DOHH2 (cell line): ENCODE data around the gene PITPNC1.

Experiments
- H3F3A ChIP-seq: fragments of 200-600 bp; sonication (generic), shearing (Covaris generic); 2 replicates; pipeline ENCODE4 v1.6.0; 2016; ENCODE audit warnings: antibody characterized with exemption, mild to moderate bottlenecking; ENCODE audit not compliant: control insufficient read depth, insufficient read depth
- H3K27ac ChIP-seq: fragments of 200-600 bp; sonication (generic); 2 replicates; pipeline ENCODE4 v1.5.1; 2014; ENCODE audit warnings: low read depth, mild to moderate bottlenecking, low read length, moderate library complexity
- H3K27me3 ChIP-seq: fragments of 200-600 bp; sonication (generic); 2 replicates; pipeline ENCODE4 v1.6.1; 2014; ENCODE audit warnings: mild to moderate bottlenecking, low read length, mixed read lengths; ENCODE audit not compliant: control insufficient read depth
- H3K36me3 ChIP-seq: fragments of 200-600 bp; sonication (generic); 2 replicates; pipeline ENCODE4 v1.6.1; 2014; ENCODE audit warnings: mild to moderate bottlenecking, low read length, moderate library complexity, mixed read lengths; ENCODE audit not compliant: control insufficient read depth
- H3K4me1 ChIP-seq: fragments of 200-600 bp; sonication (generic); 2 replicates; pipeline ENCODE4 v1.6.1; 2014; ENCODE audit warnings: mild to moderate bottlenecking, low read length, mixed read lengths; ENCODE audit not compliant: control insufficient read depth
- H3K4me2 ChIP-seq: fragments of 200-600 bp; sonication (generic); 2 replicates; pipeline ENCODE4 v1.6.0; 2014; ENCODE audit warnings: mild to moderate bottlenecking, low read length, moderate library complexity
- H3K4me3 ChIP-seq: fragments of 200-600 bp; sonication (generic); 2 replicates; pipeline ENCODE4 v1.5.1; 2014; ENCODE audit warnings: mild to moderate bottlenecking, low read length, mixed read lengths
- H3K79me2 ChIP-seq: fragments of 200-600 bp; sonication (generic); 2 replicates; pipeline ENCODE4 v1.6.1; 2014; ENCODE audit warnings: mild to moderate bottlenecking, low read length, mixed read lengths; ENCODE audit not compliant: control insufficient read depth
- H3K9me2 ChIP-seq: fragments of 200-600 bp; sonication (generic); replicated peaks from 2 replicates; pipeline ENCODE4 v1.6.1; 2014; ENCODE audit warnings: mild to moderate bottlenecking, low read length, mixed read lengths; ENCODE audit not compliant: control insufficient read depth
- H3K9me3 ChIP-seq: fragments of 200-600 bp; sonication (generic); 2 replicates; pipeline ENCODE4 v1.6.1; 2014; ENCODE audit warnings: antibody characterized with exemption, low read length, mixed read lengths; ENCODE audit not compliant: control insufficient read depth, insufficient read depth
- H4K20me1 ChIP-seq: fragments of 200-600 bp; sonication (generic); 2 replicates; pipeline ENCODE4 v1.6.0; 2014; ENCODE audit warnings: low read depth, mild to moderate bottlenecking, antibody characterized with exemption, low read length, moderate library complexity; ENCODE audit not compliant: control insufficient read depth, insufficient read depth
- EZH2phosphoT487 ChIP-seq: fragments of 200-600 bp; sonication (generic); IDR thresholded peaks from 2 replicates; pipeline ENCODE4 v1.6.1; 2017; ENCODE audit warnings: borderline replicate concordance, mild to moderate bottlenecking, antibody characterized with exemption, low read length, moderate library complexity, mixed read lengths
- TF ChIP-seq, protein P1 (sequence below): fragments of 200-600 bp; sonication (generic); IDR thresholded peaks from one replicate; pipeline ENCODE4 v1.5.1; 2014; ENCODE audit warnings: antibody characterized with exemption, mild to moderate bottlenecking, low read depth, low read length; ENCODE audit not compliant: poor library complexity, severe bottlenecking

PITPNC1 gene

GRCh38 chr17:67438667-67439066, 61.6 kb downstream of the PITPNC1 start:
- H3K27ac ChIP-seq: no peak overlapping the region
- H3K4me1 ChIP-seq: peaks cover 55% of the 10 kb centered on the region
- peaks cover 4% of the 10 kb centered on the region for H3K79me2 ChIP-seq
- no peak for TF ChIP-seq EZH2phosphoT487
- TF ChIP-seq, protein P1, sequence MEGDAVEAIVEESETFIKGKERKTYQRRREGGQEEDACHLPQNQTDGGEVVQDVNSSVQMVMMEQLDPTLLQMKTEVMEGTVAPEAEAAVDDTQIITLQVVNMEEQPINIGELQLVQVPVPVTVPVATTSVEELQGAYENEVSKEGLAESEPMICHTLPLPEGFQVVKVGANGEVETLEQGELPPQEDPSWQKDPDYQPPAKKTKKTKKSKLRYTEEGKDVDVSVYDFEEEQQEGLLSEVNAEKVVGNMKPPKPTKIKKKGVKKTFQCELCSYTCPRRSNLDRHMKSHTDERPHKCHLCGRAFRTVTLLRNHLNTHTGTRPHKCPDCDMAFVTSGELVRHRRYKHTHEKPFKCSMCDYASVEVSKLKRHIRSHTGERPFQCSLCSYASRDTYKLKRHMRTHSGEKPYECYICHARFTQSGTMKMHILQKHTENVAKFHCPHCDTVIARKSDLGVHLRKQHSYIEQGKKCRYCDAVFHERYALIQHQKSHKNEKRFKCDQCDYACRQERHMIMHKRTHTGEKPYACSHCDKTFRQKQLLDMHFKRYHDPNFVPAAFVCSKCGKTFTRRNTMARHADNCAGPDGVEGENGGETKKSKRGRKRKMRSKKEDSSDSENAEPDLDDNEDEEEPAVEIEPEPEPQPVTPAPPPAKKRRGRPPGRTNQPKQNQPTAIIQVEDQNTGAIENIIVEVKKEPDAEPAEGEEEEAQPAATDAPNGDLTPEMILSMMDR: no peak
- peak overlapping the region; percentile 25; the same call in 1 of the 2 replicates for H3K4me2 ChIP-seq
- peaks cover 7% of the 10 kb centered on the region; the same call in 1 of the 2 replicates for H3F3A ChIP-seq
- no peak overlapping the region for H3K4me3 ChIP-seq
- no peaks in the 10 kb centered on the region for H3K36me3 ChIP-seq
- no peaks in the 10 kb centered on the region for H3K9me2 ChIP-seq
- H3K9me3 ChIP-seq: no peaks in the 10 kb centered on the region
- no peaks in the 10 kb centered on the region for H4K20me1 ChIP-seq
- no peaks in the 10 kb centered on the region for H3K27me3 ChIP-seq

DNA sequence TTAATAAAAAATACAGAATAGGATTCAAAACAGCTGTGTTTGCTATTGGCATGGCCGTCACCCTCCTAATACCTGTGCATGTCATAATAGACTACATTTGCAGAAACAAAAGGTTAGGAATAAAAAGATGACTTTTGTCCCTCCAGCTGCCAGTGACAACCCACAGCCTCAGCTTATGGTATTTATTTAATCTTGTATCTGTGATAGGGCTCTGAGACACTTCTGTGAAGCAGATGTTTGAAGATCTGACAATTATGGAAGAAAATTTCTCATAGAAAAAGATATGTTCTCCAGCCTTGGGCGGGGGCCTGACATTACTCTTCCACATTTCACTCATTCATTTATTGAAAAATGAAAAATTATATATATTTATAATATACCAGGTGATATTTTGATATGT, 62.2 kb downstream of the PITPNC1 start:
- H3K4me1 ChIP-seq: peaks cover 50% of the 10 kb centered on the region
- H3F3A ChIP-seq: peaks cover 7% of the 10 kb centered on the region; the same call in 1 of the 2 replicates
- H3K27me3 ChIP-seq: no peaks in the 10 kb centered on the region
- no peaks in the 10 kb centered on the region for H3K9me2 ChIP-seq
- H4K20me1 ChIP-seq: no peaks in the 10 kb centered on the region
- 0 out of 2 replicates have a peak overlapping the region, but pooled peaks have one; percentile 7 for H3K4me2 ChIP-seq
- no peaks in the 10 kb centered on the region for H3K36me3 ChIP-seq
- H3K4me3 ChIP-seq: no peak overlapping the region
- no peaks in the 10 kb centered on the region for H3K9me3 ChIP-seq
- TF ChIP-seq EZH2phosphoT487: no peak
- TF ChIP-seq, protein P1: no peak
- H3K79me2 ChIP-seq: peaks cover 4% of the 10 kb centered on the region
- H3K27ac ChIP-seq: no peak overlapping the region

DNA sequence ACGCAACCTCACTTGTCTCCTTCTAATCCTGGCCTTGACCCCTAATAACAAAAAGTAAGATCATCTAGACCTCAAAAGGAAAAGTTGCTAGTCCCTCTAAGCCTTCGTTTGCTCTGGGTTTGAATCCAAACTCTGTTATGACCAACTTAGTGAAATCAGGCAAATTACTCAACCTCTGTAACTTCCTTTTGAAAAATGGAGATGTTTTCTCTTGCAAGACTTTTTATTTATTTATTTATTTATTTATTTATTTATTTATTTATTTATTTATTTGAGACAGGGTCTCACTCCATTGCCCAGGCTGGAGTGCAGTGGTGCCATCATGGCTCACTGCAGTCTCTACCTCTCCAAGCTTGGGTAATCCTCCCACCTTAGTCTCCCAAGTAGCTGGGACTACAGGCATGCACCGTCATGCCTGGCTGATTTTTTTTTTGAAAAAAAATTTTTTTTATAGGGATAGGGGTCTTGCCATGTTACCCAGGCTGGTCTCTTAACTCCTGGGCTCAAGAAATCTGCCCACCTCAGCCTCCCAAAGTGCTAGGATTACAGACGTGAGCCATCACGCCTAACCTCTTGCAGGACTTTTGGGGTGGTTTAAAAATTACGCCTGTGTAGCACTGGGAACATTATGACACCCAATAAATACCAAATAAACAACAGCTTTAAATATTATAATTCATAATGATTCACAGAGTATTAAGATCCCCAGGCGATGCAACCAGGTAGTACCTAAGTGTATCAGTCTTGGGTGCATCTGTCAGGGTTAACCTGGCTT, 63.4 kb downstream of the PITPNC1 start:
- Histone ChIP-seq H3K9me3 (no peaks in the 10 kb centered on the region), H3K27ac (peak overlapping the region; percentile 89), H3K4me2 (peak overlapping the region; percentile 88), H3K27me3 (no peaks in the 10 kb centered on the region), H3F3A (peaks cover 7% of the 10 kb centered on the region; the same call in 1 of the 2 replicates), H3K79me2 (peaks cover 4% of the 10 kb centered on the region), H3K36me3 (no peaks in the 10 kb centered on the region), H3K4me1 (peaks cover 48% of the 10 kb centered on the region), H3K4me3 (peak overlapping the region; percentile 70), H3K9me2 (no peaks in the 10 kb centered on the region), H4K20me1 (no peaks in the 10 kb centered on the region)
- TF ChIP-seq, protein P1: no peak
- TF ChIP-seq EZH2phosphoT487: no peak
